Measurements from ENCODE around the gene GLB1L2.

The GLB1L2 gene

DNA sequence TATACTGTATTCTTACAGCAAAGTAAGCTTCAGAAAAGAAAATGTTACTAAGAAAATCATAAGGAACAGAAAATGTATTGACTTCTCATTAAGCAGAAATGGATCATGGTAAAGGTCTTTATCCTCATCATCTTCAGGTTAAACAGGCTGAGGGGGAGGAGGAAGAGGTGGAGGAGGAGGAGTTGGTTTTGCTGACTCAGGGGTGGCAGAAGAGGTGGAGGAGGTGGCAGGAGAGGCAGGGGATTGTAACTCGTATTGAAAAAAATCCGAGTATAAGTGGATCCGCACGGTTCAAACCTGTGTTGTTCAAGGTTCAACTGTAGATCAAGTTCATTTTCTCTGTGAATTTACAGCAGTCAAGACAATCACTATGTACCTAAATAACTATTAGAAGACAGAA is 42.6 kb upstream of the GLB1L2 start:
- DNase-seq (ENCODE audit: low read depth) = no peak
- H3K4me3 ChIP-seq (ENCODE audit: low read depth, low read length) = no peak overlapping the region
- no peak for TF ChIP-seq CTCF (IDR thresholded peaks at IDR 0.05; ENCODE audit: insufficient read depth, low read depth, low read length, missing control alignments)

DNA sequence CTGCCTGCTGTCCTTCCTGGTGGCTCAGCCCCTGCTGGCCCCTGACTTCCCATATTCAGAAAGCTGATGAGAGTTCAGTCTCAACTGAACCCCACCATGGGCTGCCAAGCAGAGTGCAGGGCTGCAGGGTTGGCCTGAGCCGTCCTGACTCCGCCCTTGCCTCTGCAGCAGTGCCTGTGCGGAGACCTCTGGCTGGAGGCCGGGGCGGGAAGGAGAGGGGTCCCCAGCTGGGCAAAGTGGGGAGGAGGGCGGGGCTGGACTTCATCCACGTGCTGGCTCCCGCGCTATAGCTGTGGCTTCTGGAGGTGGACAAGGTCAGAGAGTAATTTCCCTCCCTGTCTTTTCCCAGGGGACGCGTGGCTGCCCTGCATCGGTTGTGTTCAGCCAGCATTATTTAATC is 42.0 kb upstream of the GLB1L2 start:
- DNase-seq (ENCODE audit: low read depth) = no peak
- H3K4me3 ChIP-seq (ENCODE audit: low read depth, low read length) = no peak overlapping the region
- no peak for TF ChIP-seq CTCF (IDR thresholded peaks at IDR 0.05; ENCODE audit: insufficient read depth, low read depth, low read length, missing control alignments)

DNA sequence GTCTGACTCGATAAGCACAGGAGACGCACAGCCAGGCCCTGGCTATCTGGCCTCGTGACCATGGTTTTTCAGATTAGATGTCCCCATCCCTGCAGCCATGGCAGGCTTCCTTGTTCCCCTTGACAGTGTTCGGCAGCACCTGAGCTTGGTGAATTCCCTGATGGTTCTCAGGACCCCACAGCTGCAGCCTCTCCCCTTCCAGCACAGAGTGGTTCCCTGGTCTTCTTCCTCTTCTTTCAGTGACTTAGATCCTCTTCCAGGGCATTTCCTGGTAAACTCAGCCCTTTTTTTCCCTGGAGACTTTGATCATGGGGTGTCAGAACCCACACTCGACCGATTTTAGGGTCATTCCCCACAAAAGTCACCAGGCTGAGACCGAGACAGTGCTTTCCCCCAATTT is 41.1 kb upstream of the GLB1L2 start:
- no peak for DNase-seq (ENCODE audit: low read depth)
- TF ChIP-seq CTCF (IDR thresholded peaks at IDR 0.05; ENCODE audit: insufficient read depth, low read depth, low read length, missing control alignments) = no peak
- H3K4me3 ChIP-seq (ENCODE audit: low read depth, low read length) = no peak overlapping the region

- TF ChIP-seq CTCF (IDR thresholded peaks at IDR 0.05; ENCODE audit: insufficient read depth, low read depth, low read length, missing control alignments) = no peak
- no peak for DNase-seq (ENCODE audit: low read depth)
- H3K4me3 ChIP-seq (ENCODE audit: low read depth, low read length) = no peak overlapping the region
Observed at GRCh38 chr11:134291196-134291595, 40.6 kb upstream of the GLB1L2 start.

DNA sequence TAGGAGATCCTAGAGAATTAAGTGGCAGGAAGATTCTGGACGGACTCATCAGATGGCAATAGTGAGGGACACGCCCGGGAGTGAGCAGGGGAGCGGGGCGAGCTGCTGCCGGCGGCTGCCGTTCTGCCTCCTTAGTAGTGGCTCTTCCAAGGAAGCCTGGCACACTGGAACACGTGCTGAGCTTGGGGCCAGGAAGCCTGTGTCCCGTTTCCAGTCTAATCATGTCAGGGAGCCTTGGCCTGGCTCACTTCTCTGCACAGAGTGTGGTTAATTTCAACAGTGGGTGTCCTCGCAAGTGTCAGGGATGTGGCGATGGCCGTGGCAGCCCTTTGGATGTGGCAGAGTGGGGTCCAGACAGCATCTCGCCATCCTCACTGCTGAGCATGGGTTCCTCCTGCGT is 39.1 kb upstream of the GLB1L2 start:
- DNase-seq (ENCODE audit: low read depth) = no peak
- no peak overlapping the region for H3K4me3 ChIP-seq (ENCODE audit: low read depth, low read length)

DNA sequence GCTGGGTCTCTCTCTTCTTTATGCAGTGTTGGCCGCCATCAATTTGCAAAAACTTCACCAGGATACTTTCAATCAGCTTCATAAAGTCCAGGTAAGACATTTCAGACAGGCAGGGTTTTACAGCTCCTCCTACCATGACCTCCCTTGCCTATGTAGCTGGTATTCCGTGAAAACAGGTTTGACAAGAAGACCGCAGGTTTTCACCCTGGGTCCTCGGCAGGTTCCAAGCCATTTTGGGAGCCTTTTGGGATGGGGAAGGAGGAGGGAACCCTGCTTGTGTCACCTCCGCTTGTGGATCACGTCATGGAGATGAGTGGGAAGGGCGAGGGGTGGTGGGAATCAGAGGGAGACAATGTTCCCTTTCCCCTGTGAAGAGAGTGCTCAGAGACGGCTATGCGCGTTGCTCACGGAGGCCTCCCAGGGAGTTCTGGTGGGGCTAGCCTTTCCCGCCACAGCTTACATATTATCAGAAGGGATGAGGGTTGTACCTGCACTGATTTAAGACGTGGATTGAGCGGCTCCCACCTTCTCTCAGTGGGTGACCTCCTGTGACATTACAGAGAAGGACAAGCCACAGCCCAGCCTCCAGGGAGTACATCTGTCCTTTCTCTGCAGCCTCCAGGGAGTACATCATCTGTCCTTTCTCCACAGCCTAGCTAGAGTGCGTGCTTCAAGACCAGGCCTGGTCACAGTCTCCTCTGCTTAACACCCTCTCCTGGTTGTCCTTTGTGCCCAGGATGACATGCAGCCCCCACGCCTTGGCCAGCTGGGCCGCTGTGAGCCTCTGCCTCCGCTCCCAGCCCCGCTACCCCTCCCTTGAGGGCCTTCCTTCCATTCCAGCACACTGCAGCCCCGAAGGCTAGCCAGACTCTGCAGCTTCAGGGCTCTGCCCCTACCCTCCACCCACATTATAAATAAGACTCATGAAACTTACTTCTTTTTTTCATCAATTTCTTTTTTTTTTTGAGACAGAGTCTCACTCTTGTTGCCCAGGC is 38.4 kb upstream of the GLB1L2 start:
- DNase-seq (ENCODE audit: low read depth) = no peak
- no peak for TF ChIP-seq CTCF (IDR thresholded peaks at IDR 0.05; ENCODE audit: insufficient read depth, low read depth, low read length, missing control alignments)
- no peak overlapping the region for H3K4me3 ChIP-seq (ENCODE audit: low read depth, low read length)

More for the DNA sequence above, 39.1 kb upstream of the GLB1L2 start:
- TF ChIP-seq CTCF (IDR thresholded peaks at IDR 0.05; ENCODE audit: insufficient read depth, low read depth, low read length, missing control alignments) = no peak

Measured in GM12865 (cell line).